H9 (cell line): ENCODE measurements around the gene PLCB1. TPM values are rescaled to one million over a fixed set of nuclear protein-coding genes. Genes with fewer than 3 reads are reported as not detected.

ENCODE experiments used
- DNase-seq: peaks from one replicate; pipeline ENCODE4 v3.0.0-alpha.2; 2017
- H2AFZ ChIP-seq: one replicate; pipeline ENCODE4 v1.6.1; 2013; ENCODE audit warnings: mild to moderate bottlenecking, low read length, control low read depth, moderate library complexity
- H2AK5ac ChIP-seq: 2 replicates; pipeline ENCODE4 v1.6.1; 2013; ENCODE audit warnings: low read length, control low read depth, mixed read lengths; ENCODE audit not compliant: insufficient read length
- H2BK120ac ChIP-seq: one replicate; pipeline ENCODE4 v1.6.1; 2013; ENCODE audit warnings: low read depth, mild to moderate bottlenecking, low read length, control low read depth, inconsistent platforms; ENCODE audit not compliant: poor library complexity, severe bottlenecking
- H2BK12ac ChIP-seq: 2 replicates; pipeline ENCODE4 v1.6.1; 2013; ENCODE audit warnings: low read length, control low read depth, mixed read lengths, low read depth; ENCODE audit not compliant: insufficient read length
- H2BK15ac ChIP-seq: 2 replicates; pipeline ENCODE4 v1.6.1; 2013; ENCODE audit warnings: low read depth, low read length, control low read depth
- H2BK20ac ChIP-seq: one replicate; pipeline ENCODE4 v1.6.1; 2013; ENCODE audit warnings: low read depth, mild to moderate bottlenecking, low read length, control low read depth, inconsistent platforms; ENCODE audit not compliant: poor library complexity, severe bottlenecking
- H2BK5ac ChIP-seq: 2 replicates; pipeline ENCODE4 v1.6.1; 2013; ENCODE audit warnings: low read length, control low read depth, mixed read lengths; ENCODE audit not compliant: insufficient read length
- H3K14ac ChIP-seq: 2 replicates; pipeline ENCODE4 v1.6.1; 2013; ENCODE audit warnings: low read length, control low read depth; ENCODE audit not compliant: insufficient read depth
- H3K18ac ChIP-seq: 2 replicates; pipeline ENCODE4 v1.6.1; 2013; ENCODE audit warnings: low read depth, mild to moderate bottlenecking, mixed read lengths, low read length, control low read depth; ENCODE audit not compliant: insufficient read length
- H3K23ac ChIP-seq: 2 replicates; pipeline ENCODE4 v1.6.1; 2013; ENCODE audit warnings: low read length, control low read depth, mixed read lengths, low read depth; ENCODE audit not compliant: insufficient read length
- H3K23me2 ChIP-seq: 2 replicates; pipeline ENCODE4 v1.6.1; 2013; ENCODE audit warnings: low read depth, mild to moderate bottlenecking, mixed read lengths, low read length, control low read depth; ENCODE audit not compliant: insufficient read length, poor library complexity, severe bottlenecking
- H3K27ac ChIP-seq: 2 replicates; pipeline ENCODE4 v1.5.1; 2013; ENCODE audit warnings: low read length, control low read depth, mixed read lengths, low read depth; ENCODE audit not compliant: insufficient read length
- H3K27me3 ChIP-seq: 2 replicates; pipeline ENCODE4 v1.6.1; 2013; ENCODE audit warnings: low read length, control low read depth, inconsistent platforms; ENCODE audit not compliant: insufficient read depth
- H3K4ac ChIP-seq: 2 replicates; pipeline ENCODE4 v1.6.1; 2013; ENCODE audit warnings: low read depth, mild to moderate bottlenecking, control low read depth, inconsistent platforms, low read length, moderate library complexity
- H3K4me1 ChIP-seq: 2 replicates; pipeline ENCODE4 v1.6.1; 2013; ENCODE audit warnings: low read length, control low read depth, inconsistent platforms; ENCODE audit not compliant: insufficient read depth
- H3K4me2 ChIP-seq: 2 replicates; pipeline ENCODE4 v1.6.1; 2013; ENCODE audit warnings: low read length, control low read depth, mixed read lengths; ENCODE audit not compliant: insufficient read length, insufficient read depth
- H3K56ac ChIP-seq: 2 replicates; pipeline ENCODE4 v1.6.1; 2013; ENCODE audit warnings: low read depth, mild to moderate bottlenecking, mixed read lengths, low read length, control low read depth; ENCODE audit not compliant: insufficient read length
- H3K79me1 ChIP-seq: 2 replicates; pipeline ENCODE4 v1.6.1; 2013; ENCODE audit warnings: low read depth, mild to moderate bottlenecking, moderate library complexity, low read length, control low read depth, inconsistent platforms; ENCODE audit not compliant: insufficient read depth, poor library complexity, severe bottlenecking
- H3K79me2 ChIP-seq: 2 replicates; pipeline ENCODE4 v1.6.1; 2013; ENCODE audit warnings: low read length, control low read depth, inconsistent platforms; ENCODE audit not compliant: insufficient read depth
- H3K9ac ChIP-seq: 2 replicates; pipeline ENCODE4 v1.6.1; 2013; ENCODE audit warnings: low read length, control low read depth, mixed read lengths; ENCODE audit not compliant: insufficient read length; ENCODE audit errors: extremely low read depth
- H3K9me3 ChIP-seq: one replicate; pipeline ENCODE4 v1.6.1; 2013; ENCODE audit warnings: low read depth, low read length, inconsistent platforms; ENCODE audit not compliant: control insufficient read depth
- H3T11ph ChIP-seq: one replicate; pipeline ENCODE4 v1.6.1; 2013; ENCODE audit warnings: mild to moderate bottlenecking, low read length, control low read depth, inconsistent platforms
- H4K20me1 ChIP-seq: one replicate; pipeline ENCODE4 v1.6.1; 2013; ENCODE audit not compliant: control insufficient read depth, insufficient read length, insufficient read depth
- H4K5ac ChIP-seq: 2 replicates; pipeline ENCODE4 v1.6.1; 2013; ENCODE audit warnings: low read depth, mild to moderate bottlenecking, mixed read lengths, low read length, control low read depth; ENCODE audit not compliant: insufficient read length
- H4K8ac ChIP-seq: replicated peaks from 2 replicates; pipeline ENCODE4 v1.6.1; 2013; ENCODE audit warnings: low read length, control low read depth, mixed read lengths, low read depth; ENCODE audit not compliant: insufficient read length
- H4K91ac ChIP-seq: 2 replicates; pipeline ENCODE4 v1.6.1; 2013; ENCODE audit warnings: low read depth, mild to moderate bottlenecking, moderate library complexity, mixed read lengths, low read length, control low read depth; ENCODE audit not compliant: insufficient read length
- H3K27ac Mint-ChIP-seq, 3 experiments: 2 replicates in 2 of 3; 3 replicates in 1 of 3; pipeline ENCODE4 v1.8.0; 2020 to 2021; ENCODE audit warnings: mixed read lengths in 3 of 3, mild to moderate bottlenecking in 1 of 3, moderate library complexity in 1 of 3
- H3K27me3 Mint-ChIP-seq: 2 replicates; pipeline ENCODE4 v1.8.0; 2021; ENCODE audit warnings: low read depth, mild to moderate bottlenecking, moderate library complexity, mixed read lengths
- H3K36me3 Mint-ChIP-seq, 3 experiments: 2 replicates in 2 of 3; 3 replicates in 1 of 3; pipeline ENCODE4 v1.8.0; 2020 to 2021; ENCODE audit warnings: low read depth in 3 of 3, mixed read lengths in 3 of 3; ENCODE audit not compliant: insufficient read depth in 1 of 3
- H3K4me1 Mint-ChIP-seq, 2 experiments: 2 replicates each; pipeline ENCODE4 v1.8.0; 2020; ENCODE audit warnings: mixed read lengths in 2 of 2
- H3K4me3 Mint-ChIP-seq, 2 experiments: 2 replicates in 1 of 2; 3 replicates in 1 of 2; pipeline ENCODE4 v1.8.0; 2020 to 2021; ENCODE audit warnings: mild to moderate bottlenecking in 2 of 2, mixed read lengths in 2 of 2, moderate library complexity in 1 of 2
- H3K9me3 Mint-ChIP-seq, 2 experiments: 2 replicates in 1 of 2; 3 replicates in 1 of 2; pipeline ENCODE4 v1.8.0; 2020; ENCODE audit warnings: mild to moderate bottlenecking in 2 of 2, mixed read lengths in 2 of 2, moderate library complexity in 1 of 2
- WGBS: extraction: QIAGEN DNeasy Blood & Tissue Kit; methylation state at CpG from one replicate; pipeline ENCODE4 v1.1.7; 2013; ENCODE audit warnings: missing lambda C conversion rate, low lambda C conversion rate, mixed read lengths; ENCODE audit not compliant: insufficient read length; ENCODE audit errors: extremely low coverage; 5-methylcytosine and 5-hydroxymethylcytosine counted together
- total RNA-seq: library from RNA; stranded (reverse); gene quantifications from 2 replicates; pipeline ENCODE4 v1.2.1, GENCODE V29; 2021
- TF ChIP-seq, protein P1 (sequence below): fragments of 200-600 bp; sonication (generic); conservative IDR thresholded peaks from 3 replicates; pipeline ENCODE4 v1.8.0; 2021; ENCODE audit warnings: antibody characterized with exemption, mild to moderate bottlenecking

The PLCB1 gene
- total RNA-seq, 1 experiment from 2014 or later: 11.5 TPM

DNA sequence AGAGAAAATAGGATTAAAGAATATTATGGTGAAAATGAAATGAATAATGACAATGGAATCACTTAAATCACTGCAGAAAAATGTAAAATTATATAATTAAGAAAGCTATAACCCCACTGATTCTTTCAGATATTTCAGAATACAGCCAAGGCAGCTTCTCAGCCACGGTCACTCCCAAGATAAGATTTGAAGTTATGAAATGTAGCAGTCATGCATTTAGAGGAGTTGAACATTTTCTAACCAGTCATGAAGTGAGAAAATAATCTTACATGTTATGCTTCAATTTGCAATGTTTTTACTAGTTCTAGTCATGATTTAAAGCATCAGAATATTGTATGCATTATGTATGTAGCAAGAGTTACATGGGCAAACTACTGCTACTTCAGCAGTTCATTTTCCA lies 13.3 kb upstream of the PLCB1 start:
- peaks cover 0 to 8% of the 10 kb centered on the region in 2 experiments; a peak in 3 of 5 replicates for H3K9me3 Mint-ChIP-seq
- Histone ChIP-seq H3T11ph (no peak overlapping the region), H3K9ac (no peak overlapping the region), H3K27me3 (no peaks in the 10 kb centered on the region), H3K4me2 (no peak overlapping the region), H2AK5ac (no peak overlapping the region), H2BK20ac (no peak overlapping the region), H3K18ac (no peak overlapping the region), H2BK5ac (no peak overlapping the region), H2BK15ac (no peak overlapping the region), H4K20me1 (no peaks in the 10 kb centered on the region), H3K56ac (no peak overlapping the region), H3K27ac (no peak overlapping the region), H2BK12ac (no peak overlapping the region), H3K23ac (no peak overlapping the region), H3K4ac (no peak overlapping the region), H3K14ac (no peak overlapping the region), H4K8ac (no peak overlapping the region), H3K23me2 (no peaks in the 10 kb centered on the region), H3K79me1 (no peaks in the 10 kb centered on the region), H3K4me1 (no peaks in the 10 kb centered on the region), H3K9me3 (no peaks in the 10 kb centered on the region), H2BK120ac (no peak overlapping the region), H2AFZ (no peak overlapping the region), H3K79me2 (no peaks in the 10 kb centered on the region), H4K5ac (no peak overlapping the region), H4K91ac (no peak overlapping the region)
- H3K4me1 Mint-ChIP-seq: peaks cover 4 to 6% of the 10 kb centered on the region in 2 experiments; a peak in 3 of 4 replicates
- DNase-seq: no peak
- H3K27me3 Mint-ChIP-seq: no peaks in the 10 kb centered on the region; the same call in 1 of the 2 replicates
- H3K36me3 Mint-ChIP-seq: peaks cover 0 to 11% (median 3%) of the 10 kb centered on the region in 3 experiments; a peak in 3 of 7 replicates
- H3K27ac Mint-ChIP-seq: no peak overlapping the region
- no CpG with 5 or more reads among the region's 1 CpG for WGBS
- H3K4me3 Mint-ChIP-seq: no peak overlapping the region
- TF ChIP-seq, protein P1, sequence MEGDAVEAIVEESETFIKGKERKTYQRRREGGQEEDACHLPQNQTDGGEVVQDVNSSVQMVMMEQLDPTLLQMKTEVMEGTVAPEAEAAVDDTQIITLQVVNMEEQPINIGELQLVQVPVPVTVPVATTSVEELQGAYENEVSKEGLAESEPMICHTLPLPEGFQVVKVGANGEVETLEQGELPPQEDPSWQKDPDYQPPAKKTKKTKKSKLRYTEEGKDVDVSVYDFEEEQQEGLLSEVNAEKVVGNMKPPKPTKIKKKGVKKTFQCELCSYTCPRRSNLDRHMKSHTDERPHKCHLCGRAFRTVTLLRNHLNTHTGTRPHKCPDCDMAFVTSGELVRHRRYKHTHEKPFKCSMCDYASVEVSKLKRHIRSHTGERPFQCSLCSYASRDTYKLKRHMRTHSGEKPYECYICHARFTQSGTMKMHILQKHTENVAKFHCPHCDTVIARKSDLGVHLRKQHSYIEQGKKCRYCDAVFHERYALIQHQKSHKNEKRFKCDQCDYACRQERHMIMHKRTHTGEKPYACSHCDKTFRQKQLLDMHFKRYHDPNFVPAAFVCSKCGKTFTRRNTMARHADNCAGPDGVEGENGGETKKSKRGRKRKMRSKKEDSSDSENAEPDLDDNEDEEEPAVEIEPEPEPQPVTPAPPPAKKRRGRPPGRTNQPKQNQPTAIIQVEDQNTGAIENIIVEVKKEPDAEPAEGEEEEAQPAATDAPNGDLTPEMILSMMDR: no peak
